Stomach (tissue), 4 donors: ENCODE results near the gene CAMKK2.

Source experiments
- CTCF ChIP-seq, 7 experiments: fragments of 450-650 bp in 4 of 7; fragments of 200-600 bp in 3 of 7; sonication (generic) in 3 of 7; IDR thresholded peaks; one replicate each; pipeline ENCODE4 v1.5.1; 2016 to 2019; ENCODE audit warnings: antibody characterized with exemption in 7 of 7, control low read depth in 2 of 7, mild to moderate bottlenecking in 1 of 7
- POLR2AphosphoS5 ChIP-seq, 3 donors: sonication (generic); formaldehyde crosslinking; IDR thresholded peaks; one replicate each; pipeline ENCODE4 v1.6.1; 2016; ENCODE audit warnings: antibody characterized with exemption in 3 of 3

DNA sequence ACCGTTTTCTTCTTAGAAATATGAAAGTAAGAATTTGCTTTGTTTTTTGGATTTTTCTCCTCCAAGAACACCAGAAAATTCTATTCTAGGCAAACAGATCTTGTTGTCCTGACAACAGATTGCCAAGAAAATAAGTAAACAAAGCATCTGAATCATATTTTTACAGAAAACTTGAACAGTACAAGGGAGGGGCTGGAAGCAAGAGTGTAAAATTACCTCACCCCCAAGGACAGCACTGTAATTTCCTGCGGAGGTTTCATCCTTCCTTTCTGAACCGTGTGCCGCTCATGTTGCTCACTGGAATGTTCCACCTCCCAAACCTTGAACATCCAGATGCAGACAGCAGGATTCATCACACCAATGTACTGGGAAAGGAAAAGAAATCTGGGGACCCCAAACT is 5.4 kb upstream of the CAMKK2 start:
- TF ChIP-seq POLR2AphosphoS5 (IDR thresholded peaks at IDR 0.05) (no peak), CTCF (IDR thresholded peaks at IDR 0.05) (no peak)
